ENCODE results near the gene MSANTD2. TPM values are rescaled to one million over a fixed set of nuclear protein-coding genes. Genes with fewer than 3 reads are reported as not detected.

Gene MSANTD2
- total RNA-seq, 1 experiment from 2014 or later, result 13.6 TPM

- no peak for DNase-seq (ENCODE audit: low read depth)
- in situ Hi-C loops (cut with HindIII; ENCODE audit: low pct_unique_long_range_greater_than_20kb, low sequenced_read_pairs), result no loop called here
These were observed 75.1 kb downstream of the MSANTD2 start for GRCh38 chr11:124724979-124725718.

DNA sequence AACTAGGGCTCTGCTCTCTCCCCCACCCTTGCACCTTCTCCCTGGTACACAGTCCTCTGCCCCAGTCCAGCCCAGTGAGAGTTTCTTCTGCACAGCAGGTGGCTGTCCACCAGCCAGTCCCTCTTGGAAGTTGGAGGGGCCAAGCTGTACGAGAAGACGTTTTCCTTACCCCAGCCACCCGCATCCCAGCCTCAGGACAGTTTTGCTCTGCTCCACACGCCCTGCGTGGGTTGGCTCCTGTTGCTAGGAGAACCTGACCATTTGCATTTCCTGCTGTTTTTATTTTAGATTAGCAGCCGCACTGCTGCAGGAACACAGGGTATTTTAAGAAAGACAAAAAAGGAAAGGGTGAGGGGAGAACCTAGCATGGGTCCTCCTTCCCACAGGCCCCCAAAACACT lies 78.0 kb downstream of the MSANTD2 start:
- no peak for DNase-seq (ENCODE audit: low read depth)
- in situ Hi-C loops (cut with HindIII; ENCODE audit: low pct_unique_long_range_greater_than_20kb, low sequenced_read_pairs), result no loop called here

GRCh38 chr11:124719534-124719933 lies 80.7 kb downstream of the MSANTD2 start:
- in situ Hi-C loops (cut with HindIII; ENCODE audit: low pct_unique_long_range_greater_than_20kb, low sequenced_read_pairs), result no loop called here
- no peak for DNase-seq (ENCODE audit: low read depth)

DNA sequence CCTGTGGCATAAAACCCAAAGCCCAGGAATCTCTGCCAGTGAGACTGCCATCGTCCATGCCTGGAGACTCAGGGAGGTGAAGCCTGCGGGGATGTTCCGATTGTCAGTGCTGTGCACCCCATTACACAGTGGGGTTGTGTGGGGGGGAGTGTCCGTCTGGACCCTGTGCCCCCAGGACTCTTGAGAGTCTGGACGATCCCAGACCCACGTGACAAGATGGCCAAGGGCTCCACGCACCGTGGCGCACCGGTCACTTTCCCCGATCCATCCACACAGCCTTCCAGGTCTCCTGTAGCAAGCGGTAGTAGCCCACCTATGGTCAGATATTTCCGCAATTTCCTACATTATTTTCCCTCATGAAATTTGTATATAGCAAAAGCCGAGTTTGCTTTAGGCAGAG lies 81.4 kb downstream of the MSANTD2 start:
- no peak for DNase-seq (ENCODE audit: low read depth)
- in situ Hi-C loops (cut with HindIII; ENCODE audit: low pct_unique_long_range_greater_than_20kb, low sequenced_read_pairs), result no loop called here

DNA sequence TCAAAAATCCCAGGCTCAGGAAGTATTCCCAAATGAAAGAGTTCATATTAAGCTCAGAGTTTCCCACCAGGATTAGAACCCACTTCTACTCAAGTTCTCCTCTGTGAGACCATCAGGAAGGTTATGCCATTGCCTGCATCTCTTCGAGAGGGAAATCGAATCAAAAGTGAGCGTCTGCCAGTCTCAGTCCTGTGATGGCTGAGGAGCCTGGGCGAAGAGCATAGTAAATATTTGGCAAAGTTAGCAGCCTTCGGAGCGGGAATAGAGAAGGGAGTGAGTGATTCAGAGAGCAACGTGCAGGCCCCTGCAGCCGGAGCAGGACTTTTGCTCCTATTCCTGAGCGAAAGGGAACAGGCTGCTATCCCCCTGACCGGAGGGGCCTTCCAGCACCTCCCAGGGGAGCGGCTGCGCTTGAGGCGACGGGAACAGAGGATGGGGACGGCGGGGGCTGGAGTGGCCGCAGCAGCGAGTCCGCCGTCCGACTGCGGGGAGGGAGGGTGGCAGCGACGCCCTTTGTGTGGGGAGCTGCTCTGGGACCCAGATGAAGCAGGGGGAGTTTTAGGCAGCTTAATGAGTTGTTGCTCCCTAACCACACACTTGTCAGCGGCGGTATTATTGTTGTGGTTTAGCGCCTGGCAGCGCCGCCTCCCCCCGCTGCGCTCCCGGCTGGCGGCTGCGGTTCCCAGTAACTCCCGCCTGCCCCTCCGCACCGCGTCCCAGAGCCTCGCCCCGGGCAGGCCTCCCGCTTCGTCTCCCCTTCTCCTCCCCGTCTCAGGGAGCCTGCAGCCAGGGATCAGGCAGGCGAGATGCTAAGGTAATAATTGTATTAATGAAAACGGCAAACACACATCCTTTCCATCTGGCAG lies 82.2 kb downstream of the MSANTD2 start:
- no peak for DNase-seq (ENCODE audit: low read depth)
- in situ Hi-C loops (cut with HindIII; ENCODE audit: low pct_unique_long_range_greater_than_20kb, low sequenced_read_pairs), result no loop called here

DNA sequence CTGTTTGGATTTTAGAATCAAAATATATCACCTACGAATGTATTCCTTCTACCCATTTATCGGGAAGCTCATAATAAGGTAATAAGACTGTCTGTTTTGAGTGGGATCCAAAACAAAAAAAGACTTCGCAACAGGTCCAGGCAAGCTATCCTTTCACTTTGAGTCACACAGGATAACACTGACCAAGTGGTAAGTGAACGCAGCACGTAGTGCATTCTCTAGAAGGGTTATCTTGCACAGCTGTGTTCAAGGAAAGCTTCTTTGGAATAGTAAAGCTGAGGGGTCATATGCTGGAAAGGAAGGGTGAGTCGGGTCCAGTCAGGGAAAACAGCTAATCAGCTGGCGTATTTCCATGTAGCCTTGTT lies 82.8 kb downstream of the MSANTD2 start:
- DNase-seq (ENCODE audit: low read depth), result no peak

GRCh38 chr11:124716591-124716990 lies 83.6 kb downstream of the MSANTD2 start:
- in situ Hi-C loops (cut with HindIII; ENCODE audit: low pct_unique_long_range_greater_than_20kb, low sequenced_read_pairs), result no loop called here
- no peak for DNase-seq (ENCODE audit: low read depth)

More for the DNA sequence above, 82.8 kb downstream of the MSANTD2 start:
- in situ Hi-C loops (cut with HindIII; ENCODE audit: low pct_unique_long_range_greater_than_20kb, low sequenced_read_pairs), result no loop called here

Other genes with a start within 250 kb of the MSANTD2 start
- gene OR8A1, start 230.4 kb downstream of the MSANTD2 start, total RNA-seq (2014; rRNA removed; shearing (Covaris generic); ENCODE audit: low replicate concordance), result not detected in 2 replicates
- not detected in 2 replicates for gene PANX3, start 189.0 kb downstream of the MSANTD2 start, total RNA-seq (2014; rRNA removed; shearing (Covaris generic); ENCODE audit: low replicate concordance)
- 11.1 and 19.3 TPM in 2 replicates for gene TBRG1, start 177.5 kb downstream of the MSANTD2 start, total RNA-seq (2014; rRNA removed; shearing (Covaris generic); ENCODE audit: low replicate concordance)
- gene SIAE, start 126.7 kb downstream of the MSANTD2 start, total RNA-seq (2014; rRNA removed; shearing (Covaris generic); ENCODE audit: low replicate concordance), result 9.2 and 14.1 TPM in 2 replicates
- 5.3 and 7.3 TPM in 2 replicates for gene SPA17, start 126.5 kb downstream of the MSANTD2 start, total RNA-seq (2014; rRNA removed; shearing (Covaris generic); ENCODE audit: low replicate concordance)
- gene NRGN, start 60.5 kb downstream of the MSANTD2 start, total RNA-seq (2014; rRNA removed; shearing (Covaris generic); ENCODE audit: low replicate concordance), result 1.4 TPM in 1 of 2 replicates, not detected in the other
- not detected in 2 replicates for gene VSIG2, start 48.2 kb downstream of the MSANTD2 start, total RNA-seq (2014; rRNA removed; shearing (Covaris generic); ENCODE audit: low replicate concordance)
- 0.96 and 2.5 TPM in 2 replicates for gene ESAM, start 38.1 kb downstream of the MSANTD2 start, total RNA-seq (2014; rRNA removed; shearing (Covaris generic); ENCODE audit: low replicate concordance)
- 14.7 and 15.2 TPM in 2 replicates for gene ROBO3, start 65.0 kb upstream of the MSANTD2 start, total RNA-seq (2014; rRNA removed; shearing (Covaris generic); ENCODE audit: low replicate concordance)
- gene ROBO4, start 97.5 kb upstream of the MSANTD2 start, total RNA-seq (2014; rRNA removed; shearing (Covaris generic); ENCODE audit: low replicate concordance), result not detected in 2 replicates
- not detected in 2 replicates for gene HEPN1, start 118.8 kb upstream of the MSANTD2 start, total RNA-seq (2014; rRNA removed; shearing (Covaris generic); ENCODE audit: low replicate concordance)
- gene HEPACAM, start 135.6 kb upstream of the MSANTD2 start, total RNA-seq (2014; rRNA removed; shearing (Covaris generic); ENCODE audit: low replicate concordance), result not detected in 2 replicates
- 1.1 and 1.5 TPM in 2 replicates for gene CCDC15, start 153.8 kb upstream of the MSANTD2 start, total RNA-seq (2014; rRNA removed; shearing (Covaris generic); ENCODE audit: low replicate concordance)

Measured in Caki2 (cell line).